ENCODE results near the gene RMRP. TPM values are rescaled to one million over a fixed set of nuclear protein-coding genes. Genes with fewer than 3 reads are reported as not detected.

The RMRP gene
- total and polyA plus RNA-seq, 5 donors from 2014 or later, result 6,542 TPM; not detected in 4

- ATAC-seq (ENCODE audit: low read depth in 2 of 2) (no peak), DNase-seq (peak in 1 of 3 donors; percentile 67)
- Mint-ChIP-seq H3K27ac (peak overlapping the region; percentile 58 to 92 (median 90)), H3K36me3 (peaks cover 17% of the 10 kb centered on the region), H3K4me1 (peaks cover 20 to 86% (median 61%) of the 10 kb centered on the region in 4 donors), H3K9me3 (peaks cover 0 to 3% (median 0%) of the 10 kb centered on the region in 7 donors), H3K4me3 (peak overlapping the region; percentile 82 to 97 (median 86)), H3K27me3 (peaks cover 12% of the 10 kb centered on the region)
- H3K4me3 ChIP-seq (ENCODE audit: low read depth, low read length), result peak overlapping the region; percentile 55
- H3K36me3 ChIP-seq (ENCODE audit: control insufficient read depth, insufficient read depth, low read length), result peaks cover 11% of the 10 kb centered on the region
- H3K4me1 ChIP-seq (ENCODE audit: control insufficient read depth, insufficient read depth, low read length, poor library complexity, severe bottlenecking), result peaks cover 77% of the 10 kb centered on the region
- H3K27ac ChIP-seq (ENCODE audit: insufficient read depth, low read length, poor library complexity, severe bottlenecking), result peak overlapping the region; percentile 69
- H3K27me3 ChIP-seq (ENCODE audit: control insufficient read depth, insufficient read depth, low read length), result no peaks in the 10 kb centered on the region
- no peaks in the 10 kb centered on the region for H3K9me3 ChIP-seq (ENCODE audit: control insufficient read depth in 2 of 2, low read length in 2 of 2)
These were observed 4.0 kb upstream of the RMRP start for GRCh38 chr9:35661756-35662350.

- Mint-ChIP-seq H3K27ac (peak overlapping the region; percentile 32 to 84 (median 78)), H3K4me3 (peak overlapping the region; percentile 66 to 97 (median 82)), H3K36me3 (peaks cover 17% of the 10 kb centered on the region), H3K9me3 (peaks cover 0 to 3% (median 0%) of the 10 kb centered on the region in 7 donors), H3K4me1 (peaks cover 25 to 92% (median 70%) of the 10 kb centered on the region in 4 donors), H3K27me3 (peaks cover 19% of the 10 kb centered on the region)
- H3K27me3 ChIP-seq (ENCODE audit: control insufficient read depth, insufficient read depth, low read length), result no peaks in the 10 kb centered on the region
- H3K4me3 ChIP-seq (ENCODE audit: low read depth, low read length), result peak overlapping the region; percentile 19
- H3K27ac ChIP-seq (ENCODE audit: insufficient read depth, low read length, poor library complexity, severe bottlenecking), result peak overlapping the region; percentile 69
- ATAC-seq (ENCODE audit: low read depth in 2 of 2) (no peak), DNase-seq (no peak)
- peaks cover 77% of the 10 kb centered on the region for H3K4me1 ChIP-seq (ENCODE audit: control insufficient read depth, insufficient read depth, low read length, poor library complexity, severe bottlenecking)
- H3K36me3 ChIP-seq (ENCODE audit: control insufficient read depth, insufficient read depth, low read length), result peaks cover 11% of the 10 kb centered on the region
- H3K9me3 ChIP-seq (ENCODE audit: control insufficient read depth in 2 of 2, low read length in 2 of 2), result no peaks in the 10 kb centered on the region
These were observed 3.2 kb upstream of the RMRP start for GRCh38 chr9:35660966-35661415.

- peaks cover 17% of the 10 kb centered on the region for H3K36me3 Mint-ChIP-seq
- Histone ChIP-seq H3K4me1 (ENCODE audit: control insufficient read depth, insufficient read depth, low read length, poor library complexity, severe bottlenecking) (peaks cover 61% of the 10 kb centered on the region), H3K27ac (ENCODE audit: insufficient read depth, low read length, poor library complexity, severe bottlenecking) (peak overlapping the region; percentile 99), H3K4me3 (ENCODE audit: low read depth, low read length) (peak overlapping the region; percentile 85), H3K36me3 (ENCODE audit: control insufficient read depth, insufficient read depth, low read length) (peaks cover 11% of the 10 kb centered on the region), H3K27me3 (ENCODE audit: control insufficient read depth, insufficient read depth, low read length) (no peaks in the 10 kb centered on the region), H3K9me3 (ENCODE audit: control insufficient read depth in 2 of 2, low read length in 2 of 2) (no peaks in the 10 kb centered on the region)
- peaks cover 0 to 3% (median 0%) of the 10 kb centered on the region in 7 donors for H3K9me3 Mint-ChIP-seq
- ATAC-seq (ENCODE audit: low read depth in 2 of 2), result no peak
- no peak for DNase-seq
- H3K27me3 Mint-ChIP-seq, result peaks cover 19% of the 10 kb centered on the region
- H3K4me3 Mint-ChIP-seq, result peak overlapping the region; percentile 91 to 97 (median 94)
- H3K27ac Mint-ChIP-seq, result peak overlapping the region; percentile 66 to 100 (median 91)
- H3K4me1 Mint-ChIP-seq, result peaks cover 23 to 87% (median 72%) of the 10 kb centered on the region in 4 donors
These were observed 1.5 kb upstream of the RMRP start for GRCh38 chr9:35659340-35659739.

- peaks cover 19% of the 10 kb centered on the region for H3K27me3 Mint-ChIP-seq
- peaks cover 23 to 87% (median 70%) of the 10 kb centered on the region in 4 donors for H3K4me1 Mint-ChIP-seq
- H3K27ac Mint-ChIP-seq, result peak overlapping the region in 2 of 3 donors; percentile 91 to 100
- Histone ChIP-seq H3K4me3 (ENCODE audit: low read depth, low read length) (peak overlapping the region; percentile 85), H3K27ac (ENCODE audit: insufficient read depth, low read length, poor library complexity, severe bottlenecking) (peak overlapping the region; percentile 99), H3K9me3 (ENCODE audit: control insufficient read depth in 2 of 2, low read length in 2 of 2) (no peaks in the 10 kb centered on the region), H3K36me3 (ENCODE audit: control insufficient read depth, insufficient read depth, low read length) (peaks cover 11% of the 10 kb centered on the region), H3K27me3 (ENCODE audit: control insufficient read depth, insufficient read depth, low read length) (no peaks in the 10 kb centered on the region), H3K4me1 (ENCODE audit: control insufficient read depth, insufficient read depth, low read length, poor library complexity, severe bottlenecking) (peaks cover 57% of the 10 kb centered on the region)
- peaks cover 0 to 3% (median 0%) of the 10 kb centered on the region in 7 donors for H3K9me3 Mint-ChIP-seq
- no peak for ATAC-seq (ENCODE audit: low read depth in 2 of 2)
- peak overlapping the region; percentile 91 to 97 (median 94) for H3K4me3 Mint-ChIP-seq
- H3K36me3 Mint-ChIP-seq, result peaks cover 17% of the 10 kb centered on the region
- no peak for DNase-seq
These were observed 1.1 kb upstream of the RMRP start for GRCh38 chr9:35658968-35659220.

- H3K27ac Mint-ChIP-seq, result peak within 1 kb of the TSS; percentile 96 to 100 (median 100)
- DNase-seq, result peak; percentile 80 to 90 (median 81)
- Histone ChIP-seq H3K36me3 (ENCODE audit: control insufficient read depth, insufficient read depth, low read length) (peaks cover 11% of the 10 kb centered on the region), H3K27ac (ENCODE audit: insufficient read depth, low read length, poor library complexity, severe bottlenecking) (peak within 1 kb of the TSS; percentile 99), H3K4me1 (ENCODE audit: control insufficient read depth, insufficient read depth, low read length, poor library complexity, severe bottlenecking) (peaks cover 53% of the 10 kb centered on the region), H3K4me3 (ENCODE audit: low read depth, low read length) (peak within 1 kb of the TSS; percentile 89), H3K27me3 (ENCODE audit: control insufficient read depth, insufficient read depth, low read length) (no peaks in the 10 kb centered on the region), H3K9me3 (ENCODE audit: control insufficient read depth in 2 of 2, low read length in 2 of 2) (no peaks in the 10 kb centered on the region)
- H3K9me3 Mint-ChIP-seq, result peaks cover 0 to 3% (median 0%) of the 10 kb centered on the region in 7 donors
- peaks cover 23 to 85% (median 67%) of the 10 kb centered on the region in 4 donors for H3K4me1 Mint-ChIP-seq
- H3K4me3 Mint-ChIP-seq, result peak within 1 kb of the TSS; percentile 91 to 98 (median 96)
- peak; percentile 62 to 65 for ATAC-seq (ENCODE audit: low read depth in 2 of 2)
- H3K27me3 Mint-ChIP-seq, result peaks cover 19% of the 10 kb centered on the region
- peaks cover 17% of the 10 kb centered on the region for H3K36me3 Mint-ChIP-seq
These were observed 533 bp upstream of the RMRP start, which contains the start of gene CCDC107 for GRCh38 chr9:35658137-35658967. CCDC107 (plus strand) TSS chr9:35658292; CDS start chr9:35658380, 88 bp downstream.

- Histone ChIP-seq H3K4me1 (ENCODE audit: control insufficient read depth, insufficient read depth, low read length, poor library complexity, severe bottlenecking) (peaks cover 45% of the 10 kb centered on the region), H3K9me3 (ENCODE audit: control insufficient read depth in 2 of 2, low read length in 2 of 2) (no peaks in the 10 kb centered on the region), H3K4me3 (ENCODE audit: low read depth, low read length) (peak overlapping the region; percentile 89), H3K27me3 (ENCODE audit: control insufficient read depth, insufficient read depth, low read length) (no peaks in the 10 kb centered on the region), H3K36me3 (ENCODE audit: control insufficient read depth, insufficient read depth, low read length) (peaks cover 11% of the 10 kb centered on the region), H3K27ac (ENCODE audit: insufficient read depth, low read length, poor library complexity, severe bottlenecking) (peak overlapping the region; percentile 99)
- no peak for ATAC-seq (ENCODE audit: low read depth in 2 of 2)
- no peak for DNase-seq
- peak overlapping the region; percentile 91 to 98 (median 96) for H3K4me3 Mint-ChIP-seq
- peaks cover 19% of the 10 kb centered on the region for H3K27me3 Mint-ChIP-seq
- H3K9me3 Mint-ChIP-seq, result peaks cover 0 to 3% (median 0%) of the 10 kb centered on the region in 7 donors
- peaks cover 17% of the 10 kb centered on the region for H3K36me3 Mint-ChIP-seq
- peaks cover 21 to 78% (median 59%) of the 10 kb centered on the region in 4 donors for H3K4me1 Mint-ChIP-seq
- H3K27ac Mint-ChIP-seq, result peak overlapping the region; percentile 96 to 100 (median 100)
These were observed 831 bp downstream of the RMRP start for GRCh38 chr9:35656831-35657545.

GRCh38 chr9:35656348-35656747, 1.5 kb downstream of the RMRP start:
- Histone ChIP-seq H3K27ac (ENCODE audit: insufficient read depth, low read length, poor library complexity, severe bottlenecking) (peak overlapping the region; percentile 99), H3K27me3 (ENCODE audit: control insufficient read depth, insufficient read depth, low read length) (no peaks in the 10 kb centered on the region), H3K4me3 (ENCODE audit: low read depth, low read length) (no peak overlapping the region), H3K4me1 (ENCODE audit: control insufficient read depth, insufficient read depth, low read length, poor library complexity, severe bottlenecking) (peaks cover 45% of the 10 kb centered on the region), H3K9me3 (ENCODE audit: control insufficient read depth in 2 of 2, low read length in 2 of 2) (no peaks in the 10 kb centered on the region), H3K36me3 (ENCODE audit: control insufficient read depth, insufficient read depth, low read length) (peaks cover 11% of the 10 kb centered on the region)
- Mint-ChIP-seq H3K36me3 (peaks cover 14% of the 10 kb centered on the region), H3K27me3 (peaks cover 19% of the 10 kb centered on the region), H3K9me3 (peaks cover 0 to 3% (median 0%) of the 10 kb centered on the region in 7 donors), H3K4me3 (peak overlapping the region; percentile 91 to 98 (median 96)), H3K27ac (peak overlapping the region; percentile 96 to 100 (median 100)), H3K4me1 (peaks cover 17 to 78% (median 59%) of the 10 kb centered on the region in 4 donors)
- ATAC-seq (ENCODE audit: low read depth in 2 of 2) (no peak), DNase-seq (no peak)

Data from CD4-positive, CD25-positive, alpha-beta regulatory T cell (primary cell).